CD4-positive, alpha-beta T cell (primary cell): ENCODE data around the gene PRICKLE1. TPM values are rescaled to one million over a fixed set of nuclear protein-coding genes. Genes with fewer than 3 reads are reported as not detected.
A peak's percentile ranks its signal among the peaks of the same experiment; 100 is the strongest.

Source experiments
- ATAC-seq: fragments of 200-7000 bp; cut with Tn5 transposase; one replicate; pipeline ENCODE4 v1.10.0; 2022; ENCODE audit warnings: mild to moderate bottlenecking; ENCODE audit not compliant: poor library complexity
- CTCF ChIA-PET: fragments of 350-600 bp; sonication (Branson Sonifier 250); formaldehyde crosslinking; loops from one replicate; lab custom pipeline; 2021; ENCODE audit warnings: antibody characterized with exemption, inconsistent platforms; lab: Charles Lee
- POLR2A ChIA-PET: fragments of 350-600 bp; sonication (Branson Sonifier 250); formaldehyde crosslinking; loops from one replicate; lab custom pipeline; 2021; ENCODE audit warnings: antibody characterized with exemption, inconsistent platforms; lab: Charles Lee
- DNase-seq, 14 experiments: peaks; one replicate each; pipeline ENCODE4 v3.0.0-alpha.2; 2013 to 2020; ENCODE audit warnings: mixed read lengths in 2 of 14
- H3K27ac ChIP-seq, 2 donors: one replicate each; pipeline versions ENCODE4 v1.5.1 to v1.7.0; 2013; ENCODE audit warnings: low read length in 2 of 2, low read depth in 1 of 2, mild to moderate bottlenecking in 1 of 2
- H3K27me3 ChIP-seq, 2 experiments: 1 replicate in 1 of 2; 2 replicates in 1 of 2; pipeline versions ENCODE4 v1.6.1 to v1.7.0; 2013; ENCODE audit warnings: low read length in 2 of 2, control low read depth in 1 of 2, mild to moderate bottlenecking in 1 of 2, moderate library complexity in 1 of 2; ENCODE audit not compliant: insufficient read depth in 2 of 2, control insufficient read depth in 1 of 2
- H3K36me3 ChIP-seq: one replicate; pipeline ENCODE4 v1.6.1; 2013; ENCODE audit warnings: low read length, control low read depth; ENCODE audit not compliant: insufficient read depth
- H3K4me1 ChIP-seq: one replicate; pipeline ENCODE4 v1.6.1; 2013; ENCODE audit warnings: low read length, control low read depth; ENCODE audit not compliant: insufficient read depth
- H3K4me3 ChIP-seq: one replicate; pipeline ENCODE4 v1.5.1; 2013; ENCODE audit warnings: mild to moderate bottlenecking, low read length, moderate library complexity
- H3K9me3 ChIP-seq, 2 experiments: 1 replicate in 1 of 2; 2 replicates in 1 of 2; pipeline versions ENCODE4 v1.6.1 to v1.7.0; 2013; ENCODE audit warnings: low read length in 2 of 2, mild to moderate bottlenecking in 2 of 2, control low read depth in 1 of 2, moderate library complexity in 1 of 2; ENCODE audit not compliant: control insufficient read depth in 1 of 2, insufficient read depth in 1 of 2
- H3K27ac Mint-ChIP-seq: one replicate; pipeline ENCODE4 v1.8.0; 2020; ENCODE audit warnings: mixed read lengths
- H3K27me3 Mint-ChIP-seq: one replicate; pipeline ENCODE4 v1.8.0; 2021; ENCODE audit warnings: mixed read lengths
- H3K36me3 Mint-ChIP-seq: one replicate; pipeline ENCODE4 v1.8.0; 2021; ENCODE audit warnings: low read depth, mixed read lengths
- H3K4me1 Mint-ChIP-seq: one replicate; pipeline ENCODE4 v1.8.0; 2021; ENCODE audit warnings: low read depth, mixed read lengths
- H3K4me3 Mint-ChIP-seq: one replicate; pipeline ENCODE4 v1.8.0; 2020; ENCODE audit warnings: mild to moderate bottlenecking, mixed read lengths
- H3K9me3 Mint-ChIP-seq: one replicate; pipeline ENCODE4 v1.8.0; 2020; ENCODE audit warnings: mixed read lengths
- CTCF ChIP-seq: fragments of 200-600 bp; IDR thresholded peaks from one replicate; pipeline ENCODE4 v1.8.0; 2022; ENCODE audit warnings: antibody characterized with exemption, mild to moderate bottlenecking
- intact Hi-C, 2 experiments: fragments of 100-400 bp; cut with DNase I in 1 of 2; cut with micrococcal nuclease in 1 of 2; formaldehyde crosslinking; loops; one replicate each; pipeline versions ENCODE4 v1.15.1 to v1.9.0; 2023 to 2025; cut with DNase I, micrococcal nuclease
- total RNA-seq, 174 experiments: library from RNA in 2 of 174; stranded (reverse) in 2 of 174; gene quantifications; one replicate each; pipeline ENCODE4 v1.2.3 and lab custom pipeline; 2021 to 2026

The PRICKLE1 gene
- total RNA-seq, 2 experiments from 2014 or later, result not detected

GRCh38 chr12:42482748-42483520 is 106.6 kb downstream of the PRICKLE1 start:
- Mint-ChIP-seq H3K27ac (no peak overlapping the region), H3K36me3 (no peaks in the 10 kb centered on the region), H3K4me3 (peak overlapping the region; percentile 79), H3K27me3 (peaks cover 89% of the 10 kb centered on the region), H3K4me1 (peaks cover 11% of the 10 kb centered on the region), H3K9me3 (no peaks in the 10 kb centered on the region)
- DNase-seq (peak in 11 of 14 experiments; percentile 4 to 65 (median 29)), ATAC-seq (peak; percentile 58)
- intact Hi-C loops, result loop anchor here in 1 of 2 experiments (5.0 kb wide), 1 partner anchor 1399 kb away; no protein-coding TSS in a partner anchor
- H3K4me3 ChIP-seq, result peak overlapping the region; percentile 52
- peak; percentile 50 for TF ChIP-seq CTCF
- no peaks in the 10 kb centered on the region for H3K36me3 ChIP-seq
- ChIA-PET POLR2A (interaction anchor here (1.0 kb wide), 1 partner anchor 30 kb away, joined by 3 read pairs; no protein-coding TSS in a partner anchor), CTCF (no interaction called here)
- H3K4me1 ChIP-seq, result peaks cover 14% of the 10 kb centered on the region
- peaks cover 34 to 70% of the 10 kb centered on the region in 2 experiments for H3K27me3 ChIP-seq
- no peak overlapping the region for H3K27ac ChIP-seq
- H3K9me3 ChIP-seq, result no peaks in the 10 kb centered on the region

- ATAC-seq, result no peak
- no peak overlapping the region for H3K27ac ChIP-seq
- POLR2A ChIA-PET, result no interaction called here
- intact Hi-C loops, result loop anchor here in 1 of 2 experiments (5.0 kb wide), 1 partner anchor 1400 kb away; no protein-coding TSS in a partner anchor
- CTCF ChIA-PET, result no interaction called here
- Mint-ChIP-seq H3K36me3 (no peaks in the 10 kb centered on the region), H3K4me3 (peak overlapping the region; percentile 79), H3K4me1 (peaks cover 11% of the 10 kb centered on the region), H3K9me3 (no peaks in the 10 kb centered on the region), H3K27ac (no peak overlapping the region), H3K27me3 (peaks cover 87% of the 10 kb centered on the region)
- no peak overlapping the region for H3K4me3 ChIP-seq
- no peaks in the 10 kb centered on the region for H3K9me3 ChIP-seq
- peaks cover 34 to 70% of the 10 kb centered on the region in 2 experiments for H3K27me3 ChIP-seq
- DNase-seq, result no peak
- TF ChIP-seq CTCF, result no peak
- H3K36me3 ChIP-seq, result no peaks in the 10 kb centered on the region
- peaks cover 14% of the 10 kb centered on the region for H3K4me1 ChIP-seq
Measured at GRCh38 chr12:42482041-42482747, 107.4 kb downstream of the PRICKLE1 start.

GRCh38 chr12:42481368-42481767 is 108.2 kb downstream of the PRICKLE1 start:
- peaks cover 85% of the 10 kb centered on the region for H3K27me3 Mint-ChIP-seq
- no peak for TF ChIP-seq CTCF
- DNase-seq (no peak), ATAC-seq (no peak)
- Histone ChIP-seq H3K27me3 (peaks cover 38 to 63% of the 10 kb centered on the region in 2 experiments), H3K9me3 (no peaks in the 10 kb centered on the region), H3K4me3 (no peak overlapping the region), H3K4me1 (peaks cover 14% of the 10 kb centered on the region), H3K36me3 (no peaks in the 10 kb centered on the region), H3K27ac (no peak overlapping the region)
- no peak overlapping the region for H3K27ac Mint-ChIP-seq
- ChIA-PET CTCF (no interaction called here), POLR2A (no interaction called here)
- H3K4me1 Mint-ChIP-seq, result peaks cover 11% of the 10 kb centered on the region
- H3K36me3 Mint-ChIP-seq, result no peaks in the 10 kb centered on the region
- H3K4me3 Mint-ChIP-seq, result no peak overlapping the region
- intact Hi-C loops, result loop anchor here in 1 of 2 experiments (5.0 kb wide), 1 partner anchor 1401 kb away; no protein-coding TSS in a partner anchor
- H3K9me3 Mint-ChIP-seq, result no peaks in the 10 kb centered on the region
